ENCODE data around the gene ARL6IP4.

Gene ARL6IP4

GRCh38 chr12:122994140-122994675, 13.7 kb downstream of the ARL6IP4 start:
- Histone ChIP-seq H3K4me3 (ENCODE audit: low read length) (no peak overlapping the region), H3K4me1 (ENCODE audit: insufficient read depth, low read length) (no peaks in the 10 kb centered on the region), H3K36me3 (ENCODE audit: insufficient read depth, low read length) (peaks cover 5% of the 10 kb centered on the region), H2AFZ (ENCODE audit: low read depth, low read length) (no peak overlapping the region), H3K9me3 (ENCODE audit: low read length) (no peaks in the 10 kb centered on the region), H3K27me3 (ENCODE audit: insufficient read depth, low read length) (no peaks in the 10 kb centered on the region)

- Histone ChIP-seq H3K9me3 (ENCODE audit: low read length) (no peaks in the 10 kb centered on the region), H3K27me3 (ENCODE audit: insufficient read depth, low read length) (no peaks in the 10 kb centered on the region), H2AFZ (ENCODE audit: low read depth, low read length) (no peak overlapping the region), H3K4me3 (ENCODE audit: low read length) (no peak overlapping the region), H3K4me1 (ENCODE audit: insufficient read depth, low read length) (no peaks in the 10 kb centered on the region), H3K36me3 (ENCODE audit: insufficient read depth, low read length) (peaks cover 5% of the 10 kb centered on the region)
Measured at GRCh38 chr12:122994781-122995502, 14.5 kb downstream of the ARL6IP4 start.

GRCh38 chr12:122995503-122996187, 15.2 kb downstream of the ARL6IP4 start:
- H3K36me3 ChIP-seq (ENCODE audit: insufficient read depth, low read length): no peaks in the 10 kb centered on the region
- no peaks in the 10 kb centered on the region for H3K9me3 ChIP-seq (ENCODE audit: low read length)
- H2AFZ ChIP-seq (ENCODE audit: low read depth, low read length): no peak overlapping the region
- no peaks in the 10 kb centered on the region for H3K4me1 ChIP-seq (ENCODE audit: insufficient read depth, low read length)
- H3K27me3 ChIP-seq (ENCODE audit: insufficient read depth, low read length): no peaks in the 10 kb centered on the region
- no peak overlapping the region for H3K4me3 ChIP-seq (ENCODE audit: low read length)

- H3K9me3 ChIP-seq (ENCODE audit: low read length): no peaks in the 10 kb centered on the region
- no peak overlapping the region for H2AFZ ChIP-seq (ENCODE audit: low read depth, low read length)
- H3K27me3 ChIP-seq (ENCODE audit: insufficient read depth, low read length): no peaks in the 10 kb centered on the region
- H3K4me1 ChIP-seq (ENCODE audit: insufficient read depth, low read length): no peaks in the 10 kb centered on the region
- H3K4me3 ChIP-seq (ENCODE audit: low read length): no peak overlapping the region
- no peaks in the 10 kb centered on the region for H3K36me3 ChIP-seq (ENCODE audit: insufficient read depth, low read length)
Measured at GRCh38 chr12:122996188-122996601, 15.7 kb downstream of the ARL6IP4 start.

- Histone ChIP-seq H3K4me3 (ENCODE audit: low read length) (no peak overlapping the region), H2AFZ (ENCODE audit: low read depth, low read length) (no peak overlapping the region), H3K4me1 (ENCODE audit: insufficient read depth, low read length) (no peaks in the 10 kb centered on the region), H3K27me3 (ENCODE audit: insufficient read depth, low read length) (no peaks in the 10 kb centered on the region), H3K9me3 (ENCODE audit: low read length) (no peaks in the 10 kb centered on the region), H3K36me3 (ENCODE audit: insufficient read depth, low read length) (no peaks in the 10 kb centered on the region)
Measured at GRCh38 chr12:122996621-122997342, 16.3 kb downstream of the ARL6IP4 start.

- Histone ChIP-seq H3K9me3 (ENCODE audit: low read length) (no peaks in the 10 kb centered on the region), H3K4me1 (ENCODE audit: insufficient read depth, low read length) (no peaks in the 10 kb centered on the region), H3K27me3 (ENCODE audit: insufficient read depth, low read length) (no peaks in the 10 kb centered on the region), H3K36me3 (ENCODE audit: insufficient read depth, low read length) (no peaks in the 10 kb centered on the region), H3K4me3 (ENCODE audit: low read length) (no peak overlapping the region), H2AFZ (ENCODE audit: low read depth, low read length) (no peak overlapping the region)
Measured at GRCh38 chr12:122997343-122998250, 17.1 kb downstream of the ARL6IP4 start.

GRCh38 chr12:122998316-122998715, 17.8 kb downstream of the ARL6IP4 start:
- Histone ChIP-seq H2AFZ (ENCODE audit: low read depth, low read length) (no peak overlapping the region), H3K36me3 (ENCODE audit: insufficient read depth, low read length) (no peaks in the 10 kb centered on the region), H3K9me3 (ENCODE audit: low read length) (no peaks in the 10 kb centered on the region), H3K4me1 (ENCODE audit: insufficient read depth, low read length) (no peaks in the 10 kb centered on the region), H3K27me3 (ENCODE audit: insufficient read depth, low read length) (no peaks in the 10 kb centered on the region), H3K4me3 (ENCODE audit: low read length) (no peak overlapping the region)

- H3K4me1 ChIP-seq (ENCODE audit: insufficient read depth, low read length): no peaks in the 10 kb centered on the region
- no peak overlapping the region for H3K4me3 ChIP-seq (ENCODE audit: low read length)
- no peaks in the 10 kb centered on the region for H3K27me3 ChIP-seq (ENCODE audit: insufficient read depth, low read length)
- H3K36me3 ChIP-seq (ENCODE audit: insufficient read depth, low read length): no peaks in the 10 kb centered on the region
- H2AFZ ChIP-seq (ENCODE audit: low read depth, low read length): no peak overlapping the region
- no peaks in the 10 kb centered on the region for H3K9me3 ChIP-seq (ENCODE audit: low read length)
Measured at GRCh38 chr12:122999196-122999946, 18.9 kb downstream of the ARL6IP4 start.

GRCh38 chr12:122999986-123000420, 19.5 kb downstream of the ARL6IP4 start:
- no peak overlapping the region for H3K4me3 ChIP-seq (ENCODE audit: low read length)
- no peaks in the 10 kb centered on the region for H3K4me1 ChIP-seq (ENCODE audit: insufficient read depth, low read length)
- no peaks in the 10 kb centered on the region for H3K9me3 ChIP-seq (ENCODE audit: low read length)
- H3K36me3 ChIP-seq (ENCODE audit: insufficient read depth, low read length): peaks cover 2% of the 10 kb centered on the region
- no peaks in the 10 kb centered on the region for H3K27me3 ChIP-seq (ENCODE audit: insufficient read depth, low read length)
- no peak overlapping the region for H2AFZ ChIP-seq (ENCODE audit: low read depth, low read length)

- peaks cover 5% of the 10 kb centered on the region for H3K36me3 ChIP-seq (ENCODE audit: insufficient read depth, low read length)
- no peaks in the 10 kb centered on the region for H3K9me3 ChIP-seq (ENCODE audit: low read length)
- H3K4me1 ChIP-seq (ENCODE audit: insufficient read depth, low read length): no peaks in the 10 kb centered on the region
- no peak overlapping the region for H2AFZ ChIP-seq (ENCODE audit: low read depth, low read length)
- no peak overlapping the region for H3K4me3 ChIP-seq (ENCODE audit: low read length)
- H3K27me3 ChIP-seq (ENCODE audit: insufficient read depth, low read length): no peaks in the 10 kb centered on the region
Measured at GRCh38 chr12:123000578-123000977, 20.1 kb downstream of the ARL6IP4 start.

- no peaks in the 10 kb centered on the region for H3K9me3 ChIP-seq (ENCODE audit: low read length)
- peaks cover 5% of the 10 kb centered on the region for H3K36me3 ChIP-seq (ENCODE audit: insufficient read depth, low read length)
- H3K4me3 ChIP-seq (ENCODE audit: low read length): no peak overlapping the region
- no peak overlapping the region for H2AFZ ChIP-seq (ENCODE audit: low read depth, low read length)
- no peaks in the 10 kb centered on the region for H3K27me3 ChIP-seq (ENCODE audit: insufficient read depth, low read length)
- H3K4me1 ChIP-seq (ENCODE audit: insufficient read depth, low read length): no peaks in the 10 kb centered on the region
Measured at GRCh38 chr12:123001464-123001863, 21.0 kb downstream of the ARL6IP4 start.

- Histone ChIP-seq H2AFZ (ENCODE audit: low read depth, low read length) (no peak overlapping the region), H3K27me3 (ENCODE audit: insufficient read depth, low read length) (no peaks in the 10 kb centered on the region), H3K9me3 (ENCODE audit: low read length) (no peaks in the 10 kb centered on the region), H3K4me1 (ENCODE audit: insufficient read depth, low read length) (no peaks in the 10 kb centered on the region), H3K4me3 (ENCODE audit: low read length) (no peak overlapping the region), H3K36me3 (ENCODE audit: insufficient read depth, low read length) (peaks cover 5% of the 10 kb centered on the region)
Measured at GRCh38 chr12:123003257-123003656, 22.8 kb downstream of the ARL6IP4 start.
